Stimulated activated CD4-positive, alpha-beta T cell treated with anti-CD3 and anti-CD28 coated beads, Interleukin-1b, Interleukin-23, amount 100 ng/mL, for 1 hour (primary cell): ENCODE data around the gene TM7SF3.
"Not testable (repeated sequence)": the region's sequence is repeated elsewhere in the genome, so short reads cannot be mapped to it uniquely, and the experiment has no call there.

Source experiments
- DNase-seq, 2 donors: peaks; one replicate each; pipeline ENCODE4 v3.0.0-alpha.2; 2020; ENCODE audit warnings: low read depth in 2 of 2

TM7SF3 gene

DNA sequence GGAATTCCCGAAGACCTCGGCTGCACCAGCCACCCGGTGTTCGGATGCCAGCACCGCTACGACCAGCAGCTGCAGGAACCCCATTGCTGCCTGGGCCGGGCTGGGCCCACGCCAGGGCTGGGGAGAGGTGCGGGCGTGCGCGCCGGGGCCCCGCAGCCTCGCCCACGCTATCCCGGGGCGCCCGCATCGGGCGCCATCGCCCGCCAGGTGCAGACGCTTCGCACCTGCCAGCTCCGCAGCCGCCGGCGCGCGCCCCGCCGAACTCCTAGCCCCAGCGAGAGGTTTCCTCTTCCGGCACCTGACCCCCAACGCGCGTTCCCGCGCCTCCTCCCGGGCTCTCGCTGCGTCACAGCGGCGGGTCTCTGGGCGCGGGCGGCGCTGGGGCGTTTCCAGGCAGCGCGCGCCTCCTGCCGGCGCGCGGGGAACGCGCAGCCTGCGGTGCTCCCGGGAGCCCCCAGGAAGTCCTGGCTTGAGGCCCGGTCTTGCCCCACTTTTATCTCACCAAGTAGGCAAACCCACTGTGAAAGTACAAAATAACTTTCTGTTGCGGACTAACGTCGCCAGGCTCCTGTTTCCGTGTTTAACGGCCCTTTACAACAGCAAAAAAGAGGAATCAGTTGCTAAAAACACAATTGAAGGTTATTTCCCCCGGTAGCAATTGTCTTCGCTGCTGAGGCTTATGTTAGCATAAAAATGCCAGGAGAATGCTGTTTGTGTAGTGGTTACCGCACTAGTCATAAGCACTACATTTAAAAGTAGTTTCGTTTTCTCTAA is at the start of gene TM7SF3:
TM7SF3 (minus strand) TSS at position 300 of the 774 bp plus-strand sequence; CDS start at position 84, 216 bp downstream.
- peak; percentile 82 to 88 for DNase-seq

DNA sequence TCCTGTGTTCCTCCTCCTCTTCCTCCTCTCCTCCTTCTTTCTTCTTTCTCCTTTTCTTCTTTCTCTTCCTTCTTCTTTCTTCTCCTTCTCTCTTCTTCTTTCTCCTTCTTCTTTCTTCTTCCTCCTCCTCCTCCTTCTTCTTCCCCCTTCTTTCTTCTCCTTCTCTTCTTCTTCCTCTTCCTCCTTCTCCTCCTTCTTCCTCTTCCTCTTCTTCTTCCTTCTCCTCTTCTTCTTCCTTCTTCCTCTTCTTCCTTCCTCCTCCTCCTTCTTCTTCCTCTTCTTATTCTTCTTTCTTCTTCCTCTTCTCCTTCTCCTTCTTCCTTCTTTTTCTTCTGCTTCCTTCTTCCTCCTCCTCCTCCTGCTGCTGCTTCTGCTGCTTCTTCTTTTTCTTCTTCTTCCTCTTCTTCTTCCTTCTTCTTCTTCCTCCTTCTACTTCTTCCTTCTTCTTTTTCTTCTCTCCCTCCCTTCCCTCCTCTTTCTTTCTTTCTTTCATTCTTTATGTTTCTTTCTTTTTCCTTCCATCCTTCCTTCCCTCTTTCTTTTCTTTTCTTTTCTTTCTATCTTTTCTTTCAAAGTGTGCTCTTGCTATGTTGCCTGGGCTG is 49.2 kb upstream of the TM7SF3 start:
- DNase-seq = no peak

DNA sequence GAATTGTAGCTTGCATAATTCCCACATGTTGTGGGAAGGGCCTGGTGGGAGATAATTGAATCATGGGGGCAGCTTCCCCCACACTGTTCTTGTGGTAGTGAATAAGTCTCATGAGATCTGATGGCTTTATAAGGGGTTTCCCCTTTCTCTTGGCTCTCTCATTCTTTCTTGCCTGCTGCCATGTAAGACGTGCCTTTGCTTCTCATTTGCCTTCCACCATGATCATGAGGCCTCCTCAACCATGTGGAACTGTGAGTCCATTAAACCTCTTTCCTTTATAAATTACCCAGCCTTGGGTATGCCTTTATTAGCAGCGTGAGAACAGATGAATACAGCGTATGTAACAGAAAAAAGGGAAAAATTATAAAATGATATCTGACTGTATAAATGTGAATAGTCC is 47.1 kb upstream of the TM7SF3 start:
- DNase-seq = no peak

DNA sequence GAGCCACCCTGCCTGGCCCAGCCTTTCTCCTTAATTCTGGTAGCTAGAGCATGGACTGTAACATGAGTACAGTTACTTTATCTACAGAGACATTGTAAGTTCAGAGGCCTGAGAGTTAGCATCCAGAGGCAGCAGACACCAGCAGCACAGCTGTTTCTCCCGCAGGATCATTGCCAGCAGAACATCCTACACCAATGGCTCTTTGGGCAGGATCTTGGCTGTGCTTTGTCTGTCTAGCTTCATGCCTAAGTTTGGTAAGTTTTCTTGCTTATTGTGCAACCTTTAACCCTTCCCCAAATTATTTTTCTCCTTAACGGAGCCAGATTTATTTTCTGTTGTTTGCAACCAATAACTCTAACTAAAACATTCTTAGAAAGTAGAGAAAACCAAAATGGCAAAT is 46.6 kb upstream of the TM7SF3 start:
- DNase-seq = no peak

- DNase-seq = no peak
These were observed 43.4 kb upstream of the TM7SF3 start for GRCh38 chr12:27057543-27057942.

DNA sequence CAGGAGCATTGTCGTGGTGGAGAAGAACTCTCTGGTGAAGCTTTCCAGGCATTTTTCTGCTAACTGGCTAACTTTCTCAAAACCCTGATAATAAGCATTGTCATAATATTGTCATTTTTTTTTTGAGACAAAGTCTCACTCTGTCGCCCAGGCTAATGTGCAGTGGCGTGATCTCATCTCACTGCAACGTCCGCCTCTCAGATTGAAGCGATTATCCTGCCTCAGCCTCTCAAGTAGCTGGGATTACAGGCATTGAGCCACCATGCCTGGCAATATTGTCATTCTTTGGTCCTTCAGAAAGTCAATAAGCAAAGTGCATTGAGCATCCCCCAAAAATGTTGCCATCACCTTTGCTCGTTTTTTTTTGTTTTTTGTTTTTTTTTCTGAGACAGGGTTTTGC is 41.8 kb upstream of the TM7SF3 start:
- no peak for DNase-seq

- no peak for DNase-seq
These were observed 38.6 kb upstream of the TM7SF3 start for GRCh38 chr12:27052742-27053141.

DNA sequence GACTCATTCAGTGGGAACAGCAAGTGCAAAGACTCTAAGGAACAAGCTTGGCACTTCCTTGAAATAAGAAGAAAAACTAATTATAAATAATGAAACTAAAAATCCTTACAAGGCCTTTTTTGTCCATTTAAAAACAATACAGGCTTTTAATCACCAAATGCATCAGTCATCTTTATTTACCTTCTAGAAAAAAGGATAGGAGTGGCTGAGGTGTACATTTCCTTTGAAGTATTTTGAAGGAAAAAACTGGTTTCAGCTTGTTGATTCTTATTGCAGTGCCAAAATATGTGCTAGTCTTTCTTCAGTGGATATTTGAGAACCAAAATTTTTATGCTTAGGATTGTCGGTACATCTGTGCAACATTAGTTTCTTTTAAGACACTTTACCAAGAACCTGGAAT is 38.0 kb upstream of the TM7SF3 start:
- DNase-seq = no peak

GRCh38 chr12:27048822-27049752 is 34.9 kb upstream of the TM7SF3 start:
- DNase-seq = no peak

DNA sequence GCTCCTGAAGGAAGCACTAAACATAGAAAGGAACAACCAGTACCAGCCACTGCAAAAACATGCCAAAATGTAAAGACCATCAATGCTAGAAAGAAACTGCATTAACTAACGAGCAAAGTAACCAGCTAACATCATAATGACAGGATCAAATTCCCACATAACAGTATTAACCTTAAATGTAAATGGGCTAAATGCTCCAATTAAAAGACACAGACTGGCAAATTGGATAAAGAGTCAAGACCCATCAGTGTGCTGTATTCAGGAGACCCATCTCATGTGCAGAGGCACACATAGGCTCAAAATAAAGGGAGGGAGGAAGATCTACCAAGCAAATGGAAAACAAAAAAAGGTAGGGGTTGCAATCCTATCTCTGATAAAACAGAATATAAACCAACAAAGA is 27.8 kb upstream of the TM7SF3 start:
- not testable (repeated sequence) for DNase-seq

- not testable (repeated sequence) for DNase-seq
These were observed 26.5 kb upstream of the TM7SF3 start for GRCh38 chr12:27040637-27041036.

GRCh38 chr12:27034607-27035293 is 20.6 kb upstream of the TM7SF3 start:
- DNase-seq = no peak

DNA sequence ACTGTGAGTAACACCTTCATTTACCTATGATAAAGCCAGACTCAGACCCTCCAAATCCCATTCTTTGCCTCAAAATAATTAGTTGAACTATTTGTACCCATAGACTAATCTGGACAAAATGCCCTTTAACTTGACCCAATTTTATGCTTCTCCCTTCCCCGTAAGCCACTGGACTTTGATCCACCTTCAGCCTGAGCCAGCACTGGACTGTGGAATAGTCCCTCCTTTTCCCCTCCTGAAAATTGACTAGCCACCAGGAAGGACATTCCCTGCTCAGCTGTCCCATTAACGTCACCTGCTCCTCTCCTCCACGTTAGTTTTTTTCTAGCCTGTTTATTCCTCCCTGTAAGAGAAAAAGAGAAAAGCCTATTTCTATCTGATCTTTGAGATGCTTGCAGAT is 18.5 kb upstream of the TM7SF3 start:
- no peak for DNase-seq

DNA sequence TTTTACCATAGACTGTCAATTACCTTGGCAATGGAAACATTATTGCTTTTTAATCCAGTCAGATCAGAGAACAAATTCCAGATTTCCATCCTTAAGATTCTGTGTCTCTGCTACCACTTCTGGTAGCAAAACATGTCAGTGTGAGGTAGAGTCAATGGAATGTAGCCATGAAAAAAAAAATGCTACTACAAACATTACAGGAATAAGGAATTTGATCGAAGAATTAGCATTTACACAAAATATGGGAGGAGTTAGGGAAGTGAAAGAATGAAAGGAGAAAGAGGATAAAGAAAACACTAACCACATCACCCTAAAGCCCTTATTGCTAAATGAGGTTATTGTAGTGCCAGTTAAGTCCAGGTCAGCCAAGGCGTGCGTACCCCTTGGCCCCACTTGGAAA is 17.3 kb upstream of the TM7SF3 start:
- no peak for DNase-seq

- DNase-seq = no peak
These were observed 12.1 kb upstream of the TM7SF3 start for GRCh38 chr12:27026257-27026656.

DNA sequence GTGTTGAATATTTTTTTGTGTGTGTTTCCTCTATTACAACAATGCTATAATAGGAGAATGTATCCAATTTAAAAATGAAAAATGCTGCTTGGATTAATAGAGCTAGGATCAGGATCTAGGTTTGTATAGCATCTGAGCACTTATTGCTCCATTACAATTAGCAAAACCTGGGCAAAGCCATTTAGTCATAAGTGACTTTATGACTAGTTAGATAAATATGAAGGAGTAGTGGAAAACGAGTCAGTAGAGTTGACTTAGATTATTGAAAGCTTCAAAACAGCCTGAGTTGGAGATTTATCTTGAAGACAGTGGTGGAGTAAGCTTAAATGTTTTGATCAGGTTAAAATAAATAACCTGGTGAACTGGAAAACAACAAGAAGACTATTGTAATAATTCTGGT is 10.9 kb upstream of the TM7SF3 start:
- DNase-seq = no peak

GRCh38 chr12:27024291-27024690 is 10.1 kb upstream of the TM7SF3 start:
- no peak for DNase-seq

DNA sequence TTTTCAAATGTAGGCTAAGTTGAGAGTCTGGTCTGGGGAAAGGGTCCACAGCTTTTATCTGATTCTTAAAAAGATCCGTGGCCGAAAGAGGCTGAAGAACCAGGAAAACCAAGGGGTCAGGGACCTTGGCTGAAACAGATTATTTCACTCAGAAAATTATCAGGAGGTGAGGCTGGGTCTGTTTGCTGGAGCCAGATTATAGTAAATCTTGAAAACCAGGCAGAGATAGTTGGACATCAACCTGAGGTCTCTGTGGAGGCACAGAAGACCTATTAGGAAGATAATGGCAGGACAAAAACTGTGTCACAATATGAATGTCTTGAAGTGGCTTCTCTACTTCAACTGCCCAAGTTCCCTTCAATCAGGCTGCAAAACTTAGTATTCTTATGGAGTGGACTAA is 6.6 kb upstream of the TM7SF3 start:
- no peak for DNase-seq

DNA sequence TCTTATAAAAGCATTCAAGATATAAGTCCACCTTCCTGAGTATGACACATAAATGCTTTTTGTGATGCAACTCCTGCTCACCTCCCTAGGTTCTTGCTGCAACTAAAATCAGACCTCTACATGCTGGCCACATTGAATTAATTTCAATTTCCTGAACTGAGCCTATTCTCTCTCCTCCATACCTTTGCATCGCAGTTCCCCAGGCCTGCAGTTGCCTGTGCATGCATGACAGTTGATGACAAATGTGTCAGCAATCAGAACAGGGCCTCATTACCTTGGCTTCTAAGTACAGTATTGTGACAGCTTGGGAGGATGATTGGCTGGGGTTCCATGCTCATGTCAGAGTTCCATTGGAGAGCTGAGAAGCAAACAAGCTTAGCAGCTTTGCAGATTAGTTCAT is 3.9 kb upstream of the TM7SF3 start:
- no peak for DNase-seq

DNA sequence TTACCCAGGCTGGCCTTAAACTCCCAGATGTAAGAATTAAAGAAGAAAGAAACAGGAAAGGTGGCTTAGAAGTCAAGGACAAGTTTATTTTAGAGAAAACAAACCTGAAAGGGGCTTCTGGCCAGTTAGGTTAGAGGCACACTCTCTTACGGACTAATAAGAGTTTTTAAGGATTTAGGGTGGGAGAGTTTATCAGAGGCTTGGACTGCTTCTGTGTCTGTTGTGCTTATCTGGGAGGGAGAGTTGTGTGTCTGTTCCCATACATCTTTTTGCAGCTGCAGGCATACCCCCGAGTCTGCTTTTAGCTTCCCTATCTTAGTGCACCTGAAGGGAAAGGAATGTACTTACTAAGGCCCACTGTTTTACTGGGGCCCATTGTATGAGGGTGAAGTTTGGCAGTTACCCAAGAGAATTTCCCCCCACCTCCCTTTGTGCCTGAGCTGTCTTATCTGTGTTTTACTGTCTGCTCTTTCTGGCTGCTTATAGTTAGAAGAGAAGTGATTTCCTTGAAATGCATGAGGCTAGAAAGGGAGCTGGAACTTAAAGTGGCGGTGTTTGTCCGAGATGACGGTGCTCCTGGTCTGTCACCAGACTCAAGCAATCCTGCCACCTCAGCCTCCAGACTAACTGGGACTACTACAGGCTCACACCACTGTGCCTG is 3.1 kb upstream of the TM7SF3 start:
- not testable (repeated sequence) for DNase-seq

DNA sequence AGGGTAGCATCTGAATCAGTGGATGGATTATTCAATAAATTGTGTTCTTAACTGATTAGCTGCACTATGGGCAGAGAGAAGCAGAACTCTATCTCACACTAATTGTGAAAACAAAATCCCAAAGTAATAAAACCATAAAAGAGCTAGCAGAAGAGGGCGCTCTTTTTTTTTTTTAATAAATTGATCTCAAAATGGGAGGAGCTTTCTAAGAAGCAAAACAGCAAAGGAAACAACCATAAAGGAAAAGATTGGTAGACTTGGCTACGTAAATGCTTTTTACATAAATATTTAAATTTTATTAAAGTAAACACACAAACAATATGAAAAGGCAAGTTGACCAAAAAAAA is 1.5 kb upstream of the TM7SF3 start:
- DNase-seq = no peak
